ENCODE data around the gene CD4. TPM values are rescaled to one million over a fixed set of nuclear protein-coding genes. Genes with fewer than 3 reads are reported as not detected.

CD4 gene
- total RNA-seq, 1 donor from 2014 or later, result 2.6 TPM

DNA sequence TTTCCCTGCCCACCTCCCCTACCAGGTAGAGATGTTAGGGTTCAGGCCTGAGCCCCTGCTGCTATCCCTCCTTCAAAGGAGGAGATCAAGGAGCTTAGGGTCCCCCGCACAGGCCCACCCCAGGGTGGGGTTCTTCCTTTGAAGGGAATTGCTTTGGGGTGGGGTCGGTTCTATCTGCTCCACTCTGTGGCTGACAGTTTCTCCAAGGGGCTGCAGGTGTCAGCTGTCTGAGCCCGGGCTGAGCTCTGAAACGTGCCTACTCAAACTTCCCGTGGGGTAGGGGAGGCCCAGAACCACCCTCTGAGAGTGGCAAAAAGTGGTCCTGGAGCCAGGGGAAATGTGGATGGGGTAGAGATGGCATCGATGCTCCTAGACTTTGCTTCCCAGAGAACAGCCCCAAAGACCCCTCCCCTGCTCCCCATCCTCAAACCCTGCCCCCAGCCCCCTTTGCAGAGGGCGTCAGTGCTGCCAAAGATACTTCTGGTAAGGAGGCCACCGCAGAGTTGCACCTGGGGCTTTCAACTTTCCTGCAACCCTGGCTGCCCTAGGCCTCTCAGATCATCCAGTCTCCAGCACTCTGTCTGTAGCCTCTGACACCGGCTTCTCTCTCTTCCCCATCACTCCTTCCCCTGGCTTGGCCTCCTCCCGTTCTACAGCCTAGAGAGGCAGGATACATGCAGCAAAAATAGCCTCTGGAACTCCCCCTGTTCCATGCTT, 6.3 kb upstream of the CD4 start:
- Histone ChIP-seq H3K9me3 (no peaks in the 10 kb centered on the region), H3K27me3 (no peaks in the 10 kb centered on the region), H3K36me3 (no peaks in the 10 kb centered on the region), H3K4me1 (peaks cover 5 to 7% of the 10 kb centered on the region in 2 donors), H3K27ac (no peak overlapping the region), H3K4me3 (no peak overlapping the region)
- intact Hi-C loops (cut with DNase I), result no loop called here
- DNase-seq (ENCODE audit: low spot score in 2 of 2), result no peak
- TF ChIP-seq, protein P1, sequence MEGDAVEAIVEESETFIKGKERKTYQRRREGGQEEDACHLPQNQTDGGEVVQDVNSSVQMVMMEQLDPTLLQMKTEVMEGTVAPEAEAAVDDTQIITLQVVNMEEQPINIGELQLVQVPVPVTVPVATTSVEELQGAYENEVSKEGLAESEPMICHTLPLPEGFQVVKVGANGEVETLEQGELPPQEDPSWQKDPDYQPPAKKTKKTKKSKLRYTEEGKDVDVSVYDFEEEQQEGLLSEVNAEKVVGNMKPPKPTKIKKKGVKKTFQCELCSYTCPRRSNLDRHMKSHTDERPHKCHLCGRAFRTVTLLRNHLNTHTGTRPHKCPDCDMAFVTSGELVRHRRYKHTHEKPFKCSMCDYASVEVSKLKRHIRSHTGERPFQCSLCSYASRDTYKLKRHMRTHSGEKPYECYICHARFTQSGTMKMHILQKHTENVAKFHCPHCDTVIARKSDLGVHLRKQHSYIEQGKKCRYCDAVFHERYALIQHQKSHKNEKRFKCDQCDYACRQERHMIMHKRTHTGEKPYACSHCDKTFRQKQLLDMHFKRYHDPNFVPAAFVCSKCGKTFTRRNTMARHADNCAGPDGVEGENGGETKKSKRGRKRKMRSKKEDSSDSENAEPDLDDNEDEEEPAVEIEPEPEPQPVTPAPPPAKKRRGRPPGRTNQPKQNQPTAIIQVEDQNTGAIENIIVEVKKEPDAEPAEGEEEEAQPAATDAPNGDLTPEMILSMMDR (IDR thresholded peaks at IDR 0.05), result no peak

DNA sequence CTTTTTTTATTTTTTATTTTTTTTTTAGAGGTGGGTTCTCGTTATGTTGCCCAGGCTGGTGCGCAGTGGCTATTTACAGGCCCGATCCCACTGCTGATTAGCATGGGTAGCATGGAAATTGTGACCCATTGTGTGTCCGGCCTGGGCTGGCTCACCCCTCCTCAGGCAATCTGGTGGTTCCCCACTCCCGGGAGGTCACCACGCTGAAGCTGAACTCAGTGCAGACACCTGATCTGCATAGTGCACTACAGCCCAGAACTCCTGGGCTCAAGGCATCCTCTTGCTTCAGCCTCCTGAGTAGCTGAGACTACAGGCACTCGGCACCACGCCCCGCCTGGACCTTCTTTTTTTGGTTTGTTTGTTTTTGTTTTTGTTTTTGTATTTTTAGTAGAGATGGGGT, 5.5 kb upstream of the CD4 start:
- H3K9me3 ChIP-seq, result no peaks in the 10 kb centered on the region
- H3K4me1 ChIP-seq, result peaks cover 0 to 4% of the 10 kb centered on the region in 2 donors
- DNase-seq (ENCODE audit: low spot score in 2 of 2), result no peak
- no peaks in the 10 kb centered on the region for H3K36me3 ChIP-seq
- no peak overlapping the region for H3K27ac ChIP-seq
- TF ChIP-seq, protein P1 (IDR thresholded peaks at IDR 0.05), result no peak
- intact Hi-C loops (cut with DNase I), result no loop called here
- no peaks in the 10 kb centered on the region for H3K27me3 ChIP-seq
- H3K4me3 ChIP-seq, result no peak overlapping the region

DNA sequence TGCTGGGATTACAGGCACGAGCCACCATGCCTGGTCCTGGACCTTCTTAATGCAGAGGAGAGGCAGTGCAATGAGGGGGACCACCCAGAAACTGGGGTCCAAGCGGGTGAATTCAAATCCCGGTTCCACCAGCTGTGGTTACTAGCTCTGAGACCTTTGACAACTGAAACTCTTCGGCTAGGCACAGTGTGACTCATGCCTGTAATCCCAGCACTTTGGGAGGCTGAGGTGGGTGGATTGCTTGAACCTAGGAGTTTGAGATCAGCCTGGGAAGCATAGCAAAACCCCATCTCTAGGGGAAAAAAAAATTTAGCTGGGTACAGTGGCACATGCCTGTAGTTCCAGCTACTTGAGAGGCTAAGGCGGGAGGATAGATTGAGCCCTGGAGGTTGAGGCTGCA, 5.0 kb upstream of the CD4 start:
- Histone ChIP-seq H3K9me3 (no peaks in the 10 kb centered on the region), H3K4me3 (no peak overlapping the region), H3K27me3 (no peaks in the 10 kb centered on the region), H3K36me3 (no peaks in the 10 kb centered on the region), H3K27ac (no peak overlapping the region), H3K4me1 (peaks cover 0 to under 1% of the 10 kb centered on the region in 2 donors)
- TF ChIP-seq, protein P1 (IDR thresholded peaks at IDR 0.05), result no peak
- intact Hi-C loops (cut with DNase I), result no loop called here
- no peak for DNase-seq (ENCODE audit: low spot score in 2 of 2)

DNA sequence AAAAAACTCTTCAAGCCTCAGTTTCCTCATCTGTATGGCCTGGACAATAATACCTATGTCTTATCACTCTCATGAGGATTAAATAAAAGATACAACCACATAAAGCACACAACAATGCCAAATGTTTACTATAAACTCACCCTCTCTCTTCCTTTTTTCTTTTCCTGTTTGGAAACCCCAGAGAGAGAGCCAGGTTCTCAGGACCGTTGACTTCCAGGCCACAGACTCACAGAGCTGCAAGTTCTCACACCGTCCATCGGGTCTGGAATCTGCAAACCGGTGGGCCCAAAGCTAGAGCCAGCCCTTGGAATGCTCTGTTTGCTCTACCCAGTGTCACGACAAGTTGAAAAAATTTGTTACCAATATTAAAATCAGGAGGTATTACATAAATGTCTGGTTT, 4.6 kb upstream of the CD4 start:
- no peak overlapping the region for H3K4me3 ChIP-seq
- H3K36me3 ChIP-seq, result no peaks in the 10 kb centered on the region
- DNase-seq (ENCODE audit: low spot score in 2 of 2), result no peak
- intact Hi-C loops (cut with DNase I), result no loop called here
- H3K4me1 ChIP-seq, result no peaks in the 10 kb centered on the region
- H3K9me3 ChIP-seq, result no peaks in the 10 kb centered on the region
- no peak overlapping the region for H3K27ac ChIP-seq
- no peaks in the 10 kb centered on the region for H3K27me3 ChIP-seq
- TF ChIP-seq, protein P1 (IDR thresholded peaks at IDR 0.05), result no peak

DNA sequence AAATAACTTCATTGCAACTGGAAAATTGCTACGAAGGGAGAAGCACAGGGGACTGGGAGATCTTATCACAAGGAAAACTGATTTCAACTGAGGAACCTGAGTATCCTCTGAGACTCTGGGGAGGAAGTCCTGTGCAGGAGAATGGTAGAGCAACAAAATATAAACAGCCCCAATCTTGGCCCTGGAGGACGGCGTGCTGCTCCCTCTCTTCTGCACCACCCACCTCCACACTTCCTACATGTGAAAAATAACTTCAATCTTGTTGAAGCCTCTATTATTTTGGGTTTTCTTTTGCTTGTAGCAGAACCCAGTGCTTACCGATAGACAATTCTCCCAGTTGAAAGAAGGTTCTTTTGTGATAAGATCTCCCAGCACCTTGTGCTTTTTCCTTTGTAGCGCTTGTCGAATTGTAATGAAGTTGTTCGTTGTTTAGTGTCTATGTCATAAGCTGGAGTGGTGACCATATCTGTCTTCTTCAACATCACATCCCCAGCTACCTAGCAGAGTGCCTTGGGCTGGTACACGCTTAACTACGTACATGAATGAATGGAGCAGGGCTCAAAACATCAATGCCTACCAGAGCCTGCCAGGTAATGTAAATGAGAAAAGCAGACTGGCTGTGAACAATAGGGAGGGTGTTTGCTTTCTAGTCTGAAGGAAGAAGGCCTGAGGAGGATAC, 2.8 kb upstream of the CD4 start:
- H3K9me3 ChIP-seq, result no peaks in the 10 kb centered on the region
- H3K4me3 ChIP-seq, result no peak overlapping the region
- intact Hi-C loops (cut with DNase I), result no loop called here
- H3K27me3 ChIP-seq, result no peaks in the 10 kb centered on the region
- no peak overlapping the region for H3K27ac ChIP-seq
- DNase-seq (ENCODE audit: low spot score in 2 of 2), result no peak
- H3K4me1 ChIP-seq, result no peaks in the 10 kb centered on the region
- TF ChIP-seq, protein P1 (IDR thresholded peaks at IDR 0.05), result no peak
- no peaks in the 10 kb centered on the region for H3K36me3 ChIP-seq
